ENCODE data around the gene GAPDHS.

The GAPDHS gene

GRCh38 chr19:35552534-35553384, 19.5 kb downstream of the GAPDHS start:
- no peak for TF ChIP-seq GATA3 (IDR thresholded peaks at IDR 0.05; ENCODE audit: low read depth, low read length)

DNA sequence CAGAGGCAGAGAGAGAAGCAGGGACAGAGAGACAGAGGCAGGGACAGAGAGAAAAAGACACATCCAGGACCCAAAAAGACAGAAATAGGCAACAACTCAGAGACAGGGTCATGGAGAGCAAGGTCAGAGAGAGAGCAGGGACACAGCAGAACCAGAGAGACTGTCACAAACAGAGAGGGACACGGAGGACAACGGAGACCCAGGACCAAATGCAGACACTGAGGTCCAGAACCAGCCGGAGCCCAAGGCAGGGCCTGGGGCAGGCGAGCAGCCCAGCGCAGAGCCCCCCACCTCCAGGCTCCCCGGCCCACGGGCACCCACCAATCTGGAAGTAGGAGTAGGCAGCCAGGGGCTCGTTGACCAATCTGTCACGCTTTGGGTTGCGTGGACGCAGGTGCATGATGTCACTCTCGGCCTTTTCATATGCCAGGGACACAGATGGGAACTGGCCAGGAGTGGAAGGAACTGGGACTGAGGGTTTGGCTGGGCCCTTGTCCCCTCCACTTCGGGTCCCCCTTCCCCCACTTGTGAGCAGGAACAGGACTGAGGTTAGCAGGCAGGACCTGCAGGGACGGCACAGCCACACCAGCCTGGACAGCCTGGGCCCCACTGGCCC, 20.2 kb downstream of the GAPDHS start:
- TF ChIP-seq GATA3 (IDR thresholded peaks at IDR 0.05; ENCODE audit: low read depth, low read length) (no peak), GATA2 (IDR thresholded peaks at IDR 0.05; ENCODE audit: low read depth, low read length) (no peak)

GRCh38 chr19:35554076-35554475, 20.8 kb downstream of the GAPDHS start:
- TF ChIP-seq GATA3 (IDR thresholded peaks at IDR 0.05; ENCODE audit: low read depth, low read length), result no peak
- TF ChIP-seq GATA2 (IDR thresholded peaks at IDR 0.05; ENCODE audit: low read depth, low read length), result no peak

DNA sequence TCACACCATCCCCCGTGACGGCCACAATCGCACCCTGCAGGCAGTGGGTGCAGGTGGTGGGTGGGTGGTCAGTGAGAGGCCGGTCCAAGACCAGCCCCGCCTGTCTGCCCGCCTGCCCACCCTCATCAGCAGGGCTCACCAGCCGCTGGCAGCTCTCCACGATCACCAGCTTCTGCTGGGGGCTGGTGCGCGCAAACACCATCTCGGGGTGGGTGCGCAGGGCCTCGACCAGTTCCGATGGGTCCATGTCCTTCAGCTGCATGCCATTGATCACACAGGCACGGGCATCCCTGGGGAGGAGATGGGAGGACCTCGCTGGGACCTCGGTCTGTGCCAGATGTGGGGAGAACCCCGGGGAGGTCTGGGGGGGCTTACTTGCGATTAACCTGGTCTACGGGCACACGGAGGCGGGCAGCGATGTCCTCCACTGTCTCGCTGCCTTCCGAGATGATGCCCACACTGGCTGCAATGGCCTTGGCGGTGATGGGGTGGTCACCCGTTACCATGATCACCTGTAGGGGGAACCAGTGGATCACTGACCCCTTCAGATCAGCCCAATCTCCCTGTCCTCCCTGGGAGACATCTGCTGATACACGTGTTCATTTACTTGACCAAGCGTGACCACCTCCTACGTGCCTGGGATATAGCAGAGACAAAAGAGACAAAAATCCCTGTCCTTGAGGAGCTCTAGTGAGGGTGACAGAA, 22.2 kb downstream of the GAPDHS start:
- no peak for TF ChIP-seq GATA2 (IDR thresholded peaks at IDR 0.05; ENCODE audit: low read depth, low read length)
- no peak for TF ChIP-seq GATA3 (IDR thresholded peaks at IDR 0.05; ENCODE audit: low read depth, low read length)

GRCh38 chr19:35556025-35556590, 22.9 kb downstream of the GAPDHS start:
- TF ChIP-seq GATA2 (IDR thresholded peaks at IDR 0.05; ENCODE audit: low read depth, low read length) (no peak), GATA3 (IDR thresholded peaks at IDR 0.05; ENCODE audit: low read depth, low read length) (no peak)

DNA sequence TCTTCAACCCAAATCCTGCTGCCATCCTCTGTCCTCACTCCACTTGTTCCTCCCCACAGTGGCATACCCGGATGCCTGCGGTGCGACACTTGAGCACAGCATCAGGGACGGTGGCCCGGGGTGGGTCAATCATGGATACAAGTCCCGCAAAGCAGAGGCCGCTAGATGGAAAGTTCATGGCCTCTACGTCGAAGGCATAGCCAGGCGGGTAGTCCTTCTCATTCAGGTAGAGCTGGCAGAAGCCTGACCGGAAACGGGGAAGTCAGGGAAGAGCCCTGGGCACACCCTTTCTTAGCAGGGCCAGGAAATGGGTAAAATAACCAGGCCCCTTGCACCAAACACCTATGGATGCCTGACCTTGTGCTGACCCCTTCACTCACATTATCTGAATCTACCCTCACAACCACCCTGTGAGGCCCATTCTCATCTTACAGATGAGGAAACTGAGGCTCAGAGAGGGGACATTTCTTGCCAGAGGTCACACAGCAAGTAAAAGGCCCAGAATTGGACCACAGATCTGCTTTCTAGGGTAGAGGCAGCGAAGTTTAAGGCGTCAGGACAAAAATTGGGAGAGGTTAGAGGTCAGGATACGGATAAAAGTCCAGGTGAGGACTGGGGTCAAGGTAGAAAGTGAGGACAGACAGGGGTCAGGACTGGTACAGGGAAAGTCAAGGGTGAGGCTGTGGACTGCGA, 23.7 kb downstream of the GAPDHS start:
- TF ChIP-seq GATA2 (IDR thresholded peaks at IDR 0.05; ENCODE audit: low read depth, low read length) (no peak), GATA3 (IDR thresholded peaks at IDR 0.05; ENCODE audit: low read depth, low read length) (no peak)

GRCh38 chr19:35557539-35558399, 24.5 kb downstream of the GAPDHS start:
- TF ChIP-seq GATA2 (IDR thresholded peaks at IDR 0.05; ENCODE audit: low read depth, low read length) (no peak), GATA3 (IDR thresholded peaks at IDR 0.05; ENCODE audit: low read depth, low read length) (no peak)

DNA sequence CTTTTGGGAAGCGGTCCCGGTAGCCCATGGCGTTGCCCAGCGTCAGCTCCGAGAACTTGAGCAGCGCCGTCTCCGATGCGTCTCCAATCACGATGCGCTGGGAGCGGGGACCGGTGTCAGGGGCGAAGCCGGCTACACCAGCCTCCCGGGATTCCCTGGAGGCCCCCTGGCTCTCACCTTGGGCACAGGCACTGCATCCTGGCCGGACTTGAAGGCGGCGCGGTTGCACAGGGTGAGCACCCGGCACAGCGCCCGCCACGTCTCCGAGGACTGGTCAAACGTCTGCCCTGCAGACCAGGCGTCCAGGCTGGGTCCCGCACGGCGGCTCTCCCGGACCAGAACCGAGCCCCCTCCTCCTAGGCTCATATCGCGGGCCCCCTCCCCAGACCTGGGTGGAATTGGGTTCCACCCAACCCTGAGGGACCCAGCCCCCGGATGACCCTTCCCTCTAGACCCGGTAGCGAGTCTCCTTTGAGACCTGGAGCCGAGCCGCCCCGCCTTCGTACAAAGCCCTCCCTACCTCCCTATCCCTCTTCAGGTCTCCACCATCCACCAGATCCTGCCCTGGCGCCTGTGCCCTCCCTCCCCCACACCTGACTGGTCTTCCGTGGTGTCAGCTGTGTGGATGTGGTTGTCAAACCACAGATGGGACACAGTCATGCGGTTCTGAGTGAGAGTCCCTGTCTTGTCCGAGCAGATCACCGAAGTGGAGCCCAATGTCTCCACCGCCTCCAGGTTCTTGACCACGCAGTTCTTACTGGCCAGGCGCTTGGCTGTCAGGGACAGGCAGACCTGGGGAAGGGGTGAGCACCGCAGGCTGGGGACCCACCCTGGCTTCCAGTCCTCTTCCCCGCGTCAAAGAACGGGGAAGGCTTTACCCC, 25.4 kb downstream of the GAPDHS start:
- no peak for TF ChIP-seq GATA3 (IDR thresholded peaks at IDR 0.05; ENCODE audit: low read depth, low read length)
- TF ChIP-seq GATA2 (IDR thresholded peaks at IDR 0.05; ENCODE audit: low read depth, low read length), result no peak

DNA sequence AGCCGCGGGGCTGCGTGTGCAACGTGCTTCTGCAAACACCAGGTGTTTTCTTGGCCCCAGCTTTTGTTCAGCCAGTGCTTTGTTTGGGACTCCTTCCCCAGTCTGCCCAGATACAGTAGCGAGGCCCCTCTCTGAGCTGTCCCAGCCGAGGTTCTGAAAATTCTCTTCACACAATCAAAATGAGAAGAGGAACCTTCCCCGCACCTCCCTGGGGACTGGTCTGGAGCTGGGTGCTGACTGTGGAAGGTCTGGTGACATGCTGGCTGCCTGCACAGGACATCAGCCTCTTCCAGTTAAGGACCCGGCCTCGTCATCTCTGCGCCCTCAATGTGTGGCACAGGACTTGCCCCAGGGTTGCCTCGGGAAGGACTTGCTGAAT, 26.0 kb downstream of the GAPDHS start:
- TF ChIP-seq GATA2 (IDR thresholded peaks at IDR 0.05; ENCODE audit: low read depth, low read length) (no peak), GATA3 (IDR thresholded peaks at IDR 0.05; ENCODE audit: low read depth, low read length) (no peak)

DNA sequence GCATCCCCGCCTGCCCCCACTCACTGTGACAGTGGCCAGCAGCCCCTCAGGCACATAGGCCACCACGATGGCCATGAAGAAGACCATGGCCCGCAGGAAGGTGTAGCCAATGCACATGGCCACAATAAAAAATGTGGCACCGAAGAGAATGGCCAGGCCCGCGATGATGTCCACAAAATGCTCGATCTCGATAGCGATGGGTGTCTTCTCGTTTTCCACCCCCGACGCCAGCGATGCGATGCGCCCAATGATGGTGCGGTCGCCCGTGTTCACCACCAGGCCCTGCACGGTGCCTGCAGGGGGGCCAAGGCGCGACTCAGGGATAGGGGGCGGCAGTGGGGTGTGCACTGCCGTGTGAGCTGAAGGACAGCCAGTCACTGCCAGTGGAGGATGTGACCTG, 26.5 kb downstream of the GAPDHS start:
- no peak for TF ChIP-seq GATA3 (IDR thresholded peaks at IDR 0.05; ENCODE audit: low read depth, low read length)
- TF ChIP-seq GATA2 (IDR thresholded peaks at IDR 0.05; ENCODE audit: low read depth, low read length), result no peak

DNA sequence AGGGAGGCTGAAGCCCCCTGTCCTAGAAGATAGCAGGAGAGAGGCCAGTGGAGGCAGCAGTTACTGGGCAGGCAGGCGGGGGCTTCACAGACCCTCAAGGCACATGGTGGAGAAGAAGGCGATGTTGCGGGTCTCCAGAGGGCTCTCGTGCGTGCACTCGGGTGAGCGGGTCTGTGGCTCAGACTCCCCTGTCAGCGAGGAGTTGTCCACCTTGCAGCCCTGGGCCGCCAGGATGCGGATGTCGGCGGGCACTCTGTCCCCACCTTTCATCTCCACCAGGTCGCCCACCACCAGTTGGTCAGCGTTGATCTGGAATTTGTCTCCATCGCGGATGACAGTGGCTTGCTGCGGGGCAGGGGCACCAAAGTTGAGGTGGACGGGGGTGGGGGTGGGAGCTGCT, 27.0 kb downstream of the GAPDHS start:
- TF ChIP-seq GATA3 (IDR thresholded peaks at IDR 0.05; ENCODE audit: low read depth, low read length) (no peak), GATA2 (IDR thresholded peaks at IDR 0.05; ENCODE audit: low read depth, low read length) (no peak)

GRCh38 chr19:35560677-35561076, 27.4 kb downstream of the GAPDHS start:
- TF ChIP-seq GATA3 (IDR thresholded peaks at IDR 0.05; ENCODE audit: low read depth, low read length), result no peak

Measured in SH-SY5Y (cell line).